GM12878 (cell line): ENCODE measurements around the gene RHBDF2. TPM values are rescaled to one million over a fixed set of nuclear protein-coding genes. Genes with fewer than 3 reads are reported as not detected.
A peak's percentile ranks its signal among the peaks of the same experiment; 100 is the strongest.

Experiments used
- ATAC-seq: fragments of 200-7000 bp; cut with Tn5 transposase; 3 replicates; pipeline ENCODE4 v1.9.1; 2020; ENCODE audit warnings: mild to moderate bottlenecking, moderate library complexity
- BruUV-seq: library from RNA; stranded (reverse); fragments of 400-500 nt; replicated peaks from 2 replicates; lab custom pipeline; 2021; lab: Mats Ljungman, UMichigan
- CTCF ChIA-PET: fragments of 300-600 bp; sonication (Branson Sonifier 250); formaldehyde crosslinking; extraction: SDS; loops from one replicate; lab custom pipeline; 2021; ENCODE audit warnings: inconsistent platforms; lab: Yijun Ruan, JAX
- POLR2A ChIA-PET: fragments of 350-600 bp; formaldehyde crosslinking; extraction: SDS; loops from one replicate; lab custom pipeline; 2021; ENCODE audit warnings: inconsistent platforms; lab: Charles Lee
- RAD21 ChIA-PET: fragments of 300-600 bp; sonication (Branson Sonifier 250); formaldehyde crosslinking; loops from one replicate; lab custom pipeline; 2023; ENCODE audit warnings: antibody characterized with exemption; ENCODE audit not compliant: unreplicated experiment; lab: Charles Lee
- SMC1A ChIA-PET: fragments of 300-600 bp; sonication (Branson Sonifier 250); formaldehyde crosslinking; loops from one replicate; lab custom pipeline; 2023; ENCODE audit not compliant: unreplicated experiment, uncharacterized antibody; lab: Charles Lee
- DNase-seq: peaks from one replicate; pipeline ENCODE4 v3.0.0-alpha.2; 2011; ENCODE audit warnings: low read depth, low spot score
- FAIRE-seq: peaks from 3 replicates; lab custom pipeline; 2011; peaks lifted over from hg19 to GRCh38; lab: Jason Lieb, UNC
- H2AFZ ChIP-seq: 2 replicates; pipeline ENCODE4 v1.6.0; 2011; ENCODE audit warnings: low read depth, low read length, control low read depth; ENCODE audit not compliant: control insufficient read depth
- H3K27ac ChIP-seq: 2 replicates; pipeline ENCODE4 v1.5.1; 2011; ENCODE audit warnings: control low read depth; ENCODE audit not compliant: control insufficient read depth, insufficient read depth
- H3K27me3 ChIP-seq, 2 experiments: replicated peaks in 1 of 2; 2 replicates each; pipeline versions ENCODE4 v1.6.0 to v1.6.1; 2011; ENCODE audit warnings: low read length in 1 of 2; ENCODE audit not compliant: control insufficient read depth in 2 of 2, insufficient read depth in 2 of 2
- H3K36me3 ChIP-seq, 2 experiments: 2 replicates each; pipeline ENCODE4 v1.5.1; 2011; ENCODE audit warnings: low read length in 1 of 2; ENCODE audit not compliant: control insufficient read depth in 2 of 2, insufficient read depth in 2 of 2
- H3K4me1 ChIP-seq: 2 replicates; pipeline ENCODE4 v1.6.1; 2011; ENCODE audit warnings: mild to moderate bottlenecking, low read length, moderate library complexity, mixed read lengths; ENCODE audit not compliant: control insufficient read depth, insufficient read depth
- H3K4me2 ChIP-seq: 2 replicates; pipeline ENCODE4 v1.6.0; 2011; ENCODE audit warnings: control low read depth; ENCODE audit not compliant: control insufficient read depth, insufficient read depth
- H3K4me3 ChIP-seq: fragments of 200-600 bp; sonication (generic); 2 replicates; pipeline ENCODE4 v1.5.1; 2016
- H3K79me2 ChIP-seq: 2 replicates; pipeline ENCODE4 v1.6.0; 2011; ENCODE audit warnings: low read length; ENCODE audit not compliant: control insufficient read depth, insufficient read depth
- H3K9ac ChIP-seq: 2 replicates; pipeline ENCODE4 v1.8.0; 2011; ENCODE audit warnings: low read length, control low read depth, mixed read lengths; ENCODE audit not compliant: control insufficient read depth, insufficient read depth
- H3K9me3 ChIP-seq: replicated peaks from 3 replicates; pipeline ENCODE4 v1.5.1; 2011; ENCODE audit warnings: mild to moderate bottlenecking, low read length; ENCODE audit not compliant: control insufficient read depth, insufficient read depth
- H4K20me1 ChIP-seq: 2 replicates; pipeline ENCODE4 v1.6.0; 2011; ENCODE audit not compliant: control insufficient read depth, insufficient read depth
- HDGF ChIP-seq: fragments of 450-650 bp; IDR thresholded peaks from 2 replicates; pipeline ENCODE4 v1.6.1; 2016; ENCODE audit warnings: antibody characterized with exemption
- IKZF1 ChIP-seq: fragments of 450-650 bp; conservative IDR thresholded peaks from 2 replicates; pipeline ENCODE4 v1.6.1; 2017; ENCODE audit warnings: antibody characterized with exemption, mild to moderate bottlenecking
- MEF2B ChIP-seq: fragments of 450-650 bp; IDR thresholded peaks from 2 replicates; pipeline ENCODE4 v1.6.1; 2018; ENCODE audit warnings: mild to moderate bottlenecking, moderate library complexity; ENCODE audit not compliant: partially characterized antibody, poor library complexity, severe bottlenecking
- NRF1 ChIP-seq: conservative IDR thresholded peaks from 2 replicates; pipeline ENCODE4 v1.6.1; 2011; ENCODE audit warnings: mild to moderate bottlenecking, low read depth, low read length, improper control_type of control experiment
- POLR2A ChIP-seq: IDR thresholded peaks from 2 replicates; pipeline ENCODE4 v1.6.1; 2011; ENCODE audit warnings: low read depth, mild to moderate bottlenecking, low read length
- POU2F2 ChIP-seq: IDR thresholded peaks from 3 replicates; pipeline ENCODE4 v1.6.1; 2011; ENCODE audit warnings: low read depth, mild to moderate bottlenecking, low read length, borderline replicate concordance
- RUNX3 ChIP-seq: IDR thresholded peaks from 2 replicates; pipeline ENCODE4 v1.6.1; 2012; ENCODE audit warnings: low read length, inconsistent platforms
- TAF1 ChIP-seq: IDR thresholded peaks from 2 replicates; pipeline ENCODE4 v1.6.1; 2011; ENCODE audit warnings: mild to moderate bottlenecking, low read depth, low read length, borderline replicate concordance
- TCF3 ChIP-seq: IDR thresholded peaks from 2 replicates; pipeline ENCODE4 v1.6.1; 2012; ENCODE audit warnings: low read depth, mild to moderate bottlenecking, low read length, borderline replicate concordance; ENCODE audit not compliant: insufficient read depth
- WGBS: methylation state at CpG from one replicate; pipeline ENCODE4 v1.1.6; 2016; ENCODE audit warnings: low lambda C conversion rate; ENCODE audit not compliant: insufficient replicate concordance, insufficient coverage; ENCODE audit errors: missing lambda C conversion rate; 5-methylcytosine and 5-hydroxymethylcytosine counted together
- in situ Hi-C: fragments of 300-500 bp; cut with MboI; formaldehyde crosslinking; loops from 9 replicates; pipeline ENCODE4 v1.14.3; 2018; ENCODE audit warnings: mixed read lengths
- intact Hi-C: fragments of 100-400 bp; cut with micrococcal nuclease; formaldehyde crosslinking; loops from one replicate; pipeline ENCODE4 v1.14.2; 2022; ENCODE audit not compliant: unreplicated experiment
- polyA plus RNA-seq, 11 experiments: library from polyadenylated mRNA; depleted of rRNA in 4 of 11; unstranded in 6 of 11; stranded (reverse) in 5 of 11; fragments of >200 nt; fragmentation: Nextera tagmentation in 4 of 11; fragmentation: Illumina TruSeq in 1 of 11; extraction: Ambion mirVana in 4 of 11; extraction: Trizol in 1 of 11; gene quantifications; 1 replicate in 1 of 11; 2 replicates in 10 of 11; pipeline versions ENCODE4 v1.2.1 to v1.2.3, GENCODE V29; 2011 to 2016; ENCODE audit warnings: inconsistent platforms in 2 of 11, missing spikeins in 2 of 11, low read depth in 1 of 11
- total RNA-seq, 4 experiments: library from RNA; depleted of rRNA in 3 of 4; stranded (reverse); fragments of >200 nt in 3 of 4; fragmentation: Illumina TruSeq in 1 of 4; extraction: Trizol in 1 of 4; gene quantifications; 2 replicates each; pipeline versions ENCODE4 v1.2.1 to v1.2.3, GENCODE V29; 2013 to 2021
- TF ChIP-seq, protein P1 (sequence below): IDR thresholded peaks from 2 replicates; pipeline ENCODE4 v1.6.1; 2011; ENCODE audit warnings: borderline replicate concordance, low read depth, mild to moderate bottlenecking, moderate library complexity, low read length; ENCODE audit not compliant: insufficient read depth, poor library complexity, severe bottlenecking
- TF ChIP-seq, protein P2 (sequence below): fragments of 450-650 bp; IDR thresholded peaks from 2 replicates; pipeline ENCODE4 v1.6.1; 2016; ENCODE audit warnings: mild to moderate bottlenecking
- TF ChIP-seq, protein P3 (sequence below): fragments of 450-650 bp; IDR thresholded peaks from 2 replicates; pipeline ENCODE4 v1.6.1; 2017; ENCODE audit warnings: mild to moderate bottlenecking, moderate library complexity
- TF ChIP-seq, protein P4 (sequence below): fragments of 450-650 bp; IDR thresholded peaks from 2 replicates; pipeline ENCODE4 v1.6.1; 2016; ENCODE audit warnings: mild to moderate bottlenecking

RHBDF2 gene
- total and polyA plus RNA-seq, 10 of the 15 experiments (the other 5 are each of a cell fraction or from before 2014, with no cell fraction given): 0.97 to 43.0 (median 18.7) TPM

DNA sequence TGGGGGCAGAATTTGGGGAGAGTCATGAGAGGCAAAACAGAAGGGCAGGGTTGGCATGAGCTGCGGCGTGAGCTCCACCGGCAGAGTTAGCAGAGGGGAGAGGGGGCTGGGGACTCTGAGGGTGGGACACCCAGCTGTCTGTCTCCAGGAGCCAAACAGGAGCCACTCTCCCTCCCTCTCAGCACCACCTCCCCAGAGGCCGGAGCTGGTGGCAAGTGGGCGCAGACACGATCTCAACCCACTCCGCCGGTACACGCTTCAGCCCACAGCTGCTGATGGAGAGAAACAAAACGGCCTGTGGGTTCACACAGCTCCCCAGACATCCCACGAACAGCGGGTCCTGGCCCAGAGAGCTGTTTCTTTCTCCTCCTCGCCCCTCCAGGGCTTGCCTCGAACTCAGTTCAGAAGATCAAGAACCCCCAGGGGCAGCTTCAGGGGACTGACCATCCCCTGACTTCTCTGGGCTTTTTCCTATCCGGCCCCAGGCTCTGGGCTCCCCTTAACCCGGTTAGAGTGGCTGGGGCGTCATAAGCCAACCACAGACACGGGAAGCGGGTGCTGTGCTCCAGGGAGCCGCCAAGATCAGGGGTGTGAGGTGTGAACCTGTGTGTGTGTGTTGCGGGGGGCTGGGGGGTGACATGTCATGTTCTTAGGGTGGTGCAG lies 7.6 kb downstream of the RHBDF2 start:
- BruUV-seq: no TSS peak
- in situ Hi-C loops: no loop called here
- POLR2A ChIA-PET: interaction anchor here (0.5 to 4.1 kb wide), 9 partner anchors 8 to 828 kb away, joined by 3 to 49 read pairs (median 3); partner anchors contain the start of genes RHBDF2 and WBP2
- Histone ChIP-seq H2AFZ (no peak overlapping the region), H3K79me2 (peaks cover 55% of the 10 kb centered on the region), H3K9me3 (no peaks in the 10 kb centered on the region), H3K9ac (peak overlapping the region; percentile 40), H3K27me3 (no peaks in the 10 kb centered on the region), H3K4me2 (peak overlapping the region; percentile 83), H3K27ac (peak overlapping the region; percentile 80), H4K20me1 (no peaks in the 10 kb centered on the region), H3K4me1 (peaks cover 73% of the 10 kb centered on the region), H3K36me3 (no peaks in the 10 kb centered on the region; a peak in 3 of 4 replicates), H3K4me3 (peak overlapping the region; percentile 47; the same call in 1 of the 2 replicates)
- CTCF ChIA-PET: interaction anchor here (0.7 to 3.5 kb wide), 11 partner anchors 10 to 85 kb away, joined by 3 to 35 read pairs (median 4); partner anchors contain the start of gene AANAT
- RAD21 ChIA-PET: interaction anchor here (0.9 to 6.4 kb wide), 13 partner anchors 8 to 316 kb away, joined by 3 to 50 read pairs (median 3); partner anchors contain the start of gene RHBDF2
- SMC1A ChIA-PET: interaction anchor here (1.1 to 4.6 kb wide), 6 partner anchors 9 to 35 kb away, joined by 4 to 49 read pairs (median 8); partner anchors contain the start of gene AANAT
- 4% methylated on average over 21 of the region's 21 CpGs for WGBS
- intact Hi-C loops: loop anchor here (1.0 kb wide), 1 partner anchor 12 kb away; no protein-coding TSS in a partner anchor
- FAIRE-seq (no peak), DNase-seq (no peak), ATAC-seq (peak; percentile 8)
- TF ChIP-seq POU2F2: no peak
- TF ChIP-seq POLR2A: peak; percentile 24
- peak; percentile 76 for TF ChIP-seq HDGF
- TF ChIP-seq, protein P1, sequence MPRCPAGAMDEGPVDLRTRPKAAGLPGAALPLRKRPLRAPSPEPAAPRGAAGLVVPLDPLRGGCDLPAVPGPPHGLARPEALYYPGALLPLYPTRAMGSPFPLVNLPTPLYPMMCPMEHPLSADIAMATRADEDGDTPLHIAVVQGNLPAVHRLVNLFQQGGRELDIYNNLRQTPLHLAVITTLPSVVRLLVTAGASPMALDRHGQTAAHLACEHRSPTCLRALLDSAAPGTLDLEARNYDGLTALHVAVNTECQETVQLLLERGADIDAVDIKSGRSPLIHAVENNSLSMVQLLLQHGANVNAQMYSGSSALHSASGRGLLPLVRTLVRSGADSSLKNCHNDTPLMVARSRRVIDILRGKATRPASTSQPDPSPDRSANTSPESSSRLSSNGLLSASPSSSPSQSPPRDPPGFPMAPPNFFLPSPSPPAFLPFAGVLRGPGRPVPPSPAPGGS: no peak
- TF ChIP-seq, protein P2, sequence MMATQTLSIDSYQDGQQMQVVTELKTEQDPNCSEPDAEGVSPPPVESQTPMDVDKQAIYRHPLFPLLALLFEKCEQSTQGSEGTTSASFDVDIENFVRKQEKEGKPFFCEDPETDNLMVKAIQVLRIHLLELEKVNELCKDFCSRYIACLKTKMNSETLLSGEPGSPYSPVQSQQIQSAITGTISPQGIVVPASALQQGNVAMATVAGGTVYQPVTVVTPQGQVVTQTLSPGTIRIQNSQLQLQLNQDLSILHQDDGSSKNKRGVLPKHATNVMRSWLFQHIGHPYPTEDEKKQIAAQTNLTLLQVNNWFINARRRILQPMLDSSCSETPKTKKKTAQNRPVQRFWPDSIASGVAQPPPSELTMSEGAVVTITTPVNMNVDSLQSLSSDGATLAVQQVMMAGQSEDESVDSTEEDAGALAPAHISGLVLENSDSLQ: peak; percentile 57; the same call in 1 of the 2 replicates
- TF ChIP-seq TCF3: no peak
- no peak for TF ChIP-seq NRF1
- TF ChIP-seq, protein P3, sequence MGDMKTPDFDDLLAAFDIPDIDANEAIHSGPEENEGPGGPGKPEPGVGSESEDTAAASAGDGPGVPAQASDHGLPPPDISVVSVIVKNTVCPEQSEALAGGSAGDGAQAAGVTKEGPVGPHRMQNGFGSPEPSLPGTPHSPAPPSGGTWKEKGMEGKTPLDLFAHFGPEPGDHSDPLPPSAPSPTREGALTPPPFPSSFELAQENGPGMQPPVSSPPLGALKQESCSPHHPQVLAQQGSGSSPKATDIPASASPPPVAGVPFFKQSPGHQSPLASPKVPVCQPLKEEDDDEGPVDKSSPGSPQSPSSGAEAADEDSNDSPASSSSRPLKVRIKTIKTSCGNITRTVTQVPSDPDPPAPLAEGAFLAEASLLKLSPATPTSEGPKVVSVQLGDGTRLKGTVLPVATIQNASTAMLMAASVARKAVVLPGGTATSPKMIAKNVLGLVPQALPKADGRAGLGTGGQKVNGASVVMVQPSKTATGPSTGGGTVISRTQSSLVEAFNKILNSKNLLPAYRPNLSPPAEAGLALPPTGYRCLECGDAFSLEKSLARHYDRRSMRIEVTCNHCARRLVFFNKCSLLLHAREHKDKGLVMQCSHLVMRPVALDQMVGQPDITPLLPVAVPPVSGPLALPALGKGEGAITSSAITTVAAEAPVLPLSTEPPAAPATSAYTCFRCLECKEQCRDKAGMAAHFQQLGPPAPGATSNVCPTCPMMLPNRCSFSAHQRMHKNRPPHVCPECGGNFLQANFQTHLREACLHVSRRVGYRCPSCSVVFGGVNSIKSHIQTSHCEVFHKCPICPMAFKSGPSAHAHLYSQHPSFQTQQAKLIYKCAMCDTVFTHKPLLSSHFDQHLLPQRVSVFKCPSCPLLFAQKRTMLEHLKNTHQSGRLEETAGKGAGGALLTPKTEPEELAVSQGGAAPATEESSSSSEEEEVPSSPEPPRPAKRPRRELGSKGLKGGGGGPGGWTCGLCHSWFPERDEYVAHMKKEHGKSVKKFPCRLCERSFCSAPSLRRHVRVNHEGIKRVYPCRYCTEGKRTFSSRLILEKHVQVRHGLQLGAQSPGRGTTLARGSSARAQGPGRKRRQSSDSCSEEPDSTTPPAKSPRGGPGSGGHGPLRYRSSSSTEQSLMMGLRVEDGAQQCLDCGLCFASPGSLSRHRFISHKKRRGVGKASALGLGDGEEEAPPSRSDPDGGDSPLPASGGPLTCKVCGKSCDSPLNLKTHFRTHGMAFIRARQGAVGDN: no peak
- TF ChIP-seq RUNX3: peak; percentile 23; the same call in 1 of the 2 replicates
- no peak for TF ChIP-seq IKZF1
- 0 out of 2 replicates have a peak, but pooled peaks have one; percentile 35 for TF ChIP-seq TAF1
- TF ChIP-seq MEF2B: no peak
- TF ChIP-seq, protein P4, sequence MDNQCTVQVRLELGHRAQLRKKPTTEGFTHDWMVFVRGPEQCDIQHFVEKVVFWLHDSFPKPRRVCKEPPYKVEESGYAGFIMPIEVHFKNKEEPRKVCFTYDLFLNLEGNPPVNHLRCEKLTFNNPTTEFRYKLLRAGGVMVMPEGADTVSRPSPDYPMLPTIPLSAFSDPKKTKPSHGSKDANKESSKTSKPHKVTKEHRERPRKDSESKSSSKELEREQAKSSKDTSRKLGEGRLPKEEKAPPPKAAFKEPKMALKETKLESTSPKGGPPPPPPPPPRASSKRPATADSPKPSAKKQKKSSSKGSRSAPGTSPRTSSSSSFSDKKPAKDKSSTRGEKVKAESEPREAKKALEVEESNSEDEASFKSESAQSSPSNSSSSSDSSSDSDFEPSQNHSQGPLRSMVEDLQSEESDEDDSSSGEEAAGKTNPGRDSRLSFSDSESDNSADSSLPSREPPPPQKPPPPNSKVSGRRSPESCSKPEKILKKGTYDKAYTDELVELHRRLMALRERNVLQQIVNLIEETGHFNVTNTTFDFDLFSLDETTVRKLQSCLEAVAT: 0 out of 2 replicates have a peak, but pooled peaks have one; percentile 50
